Osteoblast (primary cell): ENCODE results near the gene PSMD14. TPM values are rescaled to one million over a fixed set of nuclear protein-coding genes. Genes with fewer than 3 reads are reported as not detected.
A peak's percentile ranks its signal among the peaks of the same experiment; 100 is the strongest.

Experiments used
- DNase-seq: peaks from one replicate; pipeline ENCODE4 v3.0.0; 2011; ENCODE audit warnings: low spot score, mixed read lengths; ENCODE audit not compliant: insufficient read length; ENCODE audit errors: missing footprints
- H2AFZ ChIP-seq: 2 replicates; pipeline ENCODE4 v1.6.0; 2011; ENCODE audit warnings: mild to moderate bottlenecking, low read length
- H3K27ac ChIP-seq: 2 replicates; pipeline ENCODE4 v1.5.1; 2011; ENCODE audit warnings: mild to moderate bottlenecking, low read depth, low read length, moderate library complexity
- H3K27me3 ChIP-seq: 2 replicates; pipeline ENCODE4 v1.6.0; 2012; ENCODE audit warnings: mild to moderate bottlenecking, control low read depth, inconsistent platforms, low read length, moderate library complexity; ENCODE audit not compliant: insufficient read depth
- H3K36me3 ChIP-seq: 2 replicates; pipeline ENCODE4 v1.5.1; 2011; ENCODE audit warnings: mild to moderate bottlenecking, low read length, control low read depth, moderate library complexity; ENCODE audit not compliant: insufficient read depth
- H3K4me1 ChIP-seq: 2 replicates; pipeline ENCODE4 v1.5.1; 2011; ENCODE audit warnings: mild to moderate bottlenecking, low read length, control low read depth, moderate library complexity; ENCODE audit not compliant: insufficient read depth
- H3K4me2 ChIP-seq: 2 replicates; pipeline ENCODE4 v1.6.0; 2011; ENCODE audit warnings: mild to moderate bottlenecking, low read length; ENCODE audit not compliant: insufficient read depth
- H3K4me3 ChIP-seq: fragments of 200-600 bp; sonication (generic); 3 replicates; pipeline ENCODE4 v1.5.1; 2012; ENCODE audit warnings: mild to moderate bottlenecking, low read length, inconsistent platforms; ENCODE audit not compliant: insufficient read depth
- H3K79me2 ChIP-seq: 2 replicates; pipeline ENCODE4 v1.6.0; 2012; ENCODE audit warnings: mild to moderate bottlenecking, low read length, control low read depth, inconsistent platforms; ENCODE audit not compliant: insufficient read depth
- H3K9me3 ChIP-seq: 2 replicates; pipeline ENCODE4 v1.5.1; 2011; ENCODE audit warnings: low read depth, low read length, control low read depth
- H4K20me1 ChIP-seq: 2 replicates; pipeline ENCODE4 v1.6.0; 2012; ENCODE audit warnings: mild to moderate bottlenecking, low read length, control low read depth; ENCODE audit not compliant: insufficient read depth
- CTCF ChIP-seq: IDR thresholded peaks from 2 replicates; pipeline ENCODE4 v1.5.1; 2011; ENCODE audit warnings: mild to moderate bottlenecking, low read depth, low read length, moderate library complexity; ENCODE audit errors: extremely low read depth
- total RNA-seq: library from RNA; depleted of rRNA; stranded (reverse); fragments of >200 nt; gene quantifications from 2 replicates; pipeline ENCODE4 v1.2.3, GENCODE V29; 2012

Gene PSMD14
- total RNA-seq, 1 donor = 74.2 TPM

GRCh38 chr2:161419638-161420190, 111.5 kb downstream of the PSMD14 start:
- peaks cover 99% of the 10 kb centered on the region for H3K27me3 ChIP-seq
- H4K20me1 ChIP-seq = peaks cover 3% of the 10 kb centered on the region
- H3K4me1 ChIP-seq = peaks cover 5% of the 10 kb centered on the region
- H3K36me3 ChIP-seq = no peaks in the 10 kb centered on the region
- H2AFZ ChIP-seq = no peak overlapping the region
- no peak overlapping the region for H3K27ac ChIP-seq
- no peaks in the 10 kb centered on the region for H3K79me2 ChIP-seq
- H3K4me3 ChIP-seq = no peak overlapping the region
- peak; percentile 21 for DNase-seq
- no peak overlapping the region for H3K4me2 ChIP-seq
- no peaks in the 10 kb centered on the region for H3K9me3 ChIP-seq
- TF ChIP-seq CTCF = no peak

- Histone ChIP-seq H2AFZ (no peak overlapping the region), H3K4me3 (no peak overlapping the region), H3K9me3 (no peaks in the 10 kb centered on the region), H3K4me2 (no peak overlapping the region), H4K20me1 (peaks cover 3% of the 10 kb centered on the region), H3K36me3 (no peaks in the 10 kb centered on the region), H3K27ac (no peak overlapping the region), H3K79me2 (no peaks in the 10 kb centered on the region), H3K4me1 (no peaks in the 10 kb centered on the region), H3K27me3 (peaks cover 99% of the 10 kb centered on the region)
- DNase-seq = peak; percentile 52
- TF ChIP-seq CTCF = no peak
Observed at GRCh38 chr2:161420406-161421074, 112.3 kb downstream of the PSMD14 start.

- no peak overlapping the region for H3K4me3 ChIP-seq
- no peaks in the 10 kb centered on the region for H3K4me1 ChIP-seq
- H3K27me3 ChIP-seq = peaks cover 99% of the 10 kb centered on the region
- H3K4me2 ChIP-seq = no peak overlapping the region
- H3K79me2 ChIP-seq = no peaks in the 10 kb centered on the region
- H3K36me3 ChIP-seq = no peaks in the 10 kb centered on the region
- DNase-seq = no peak
- no peak overlapping the region for H2AFZ ChIP-seq
- no peaks in the 10 kb centered on the region for H3K9me3 ChIP-seq
- no peak overlapping the region for H3K27ac ChIP-seq
- no peak for TF ChIP-seq CTCF
- peaks cover 3% of the 10 kb centered on the region for H4K20me1 ChIP-seq
Observed at GRCh38 chr2:161421686-161422085, 113.5 kb downstream of the PSMD14 start.

DNA sequence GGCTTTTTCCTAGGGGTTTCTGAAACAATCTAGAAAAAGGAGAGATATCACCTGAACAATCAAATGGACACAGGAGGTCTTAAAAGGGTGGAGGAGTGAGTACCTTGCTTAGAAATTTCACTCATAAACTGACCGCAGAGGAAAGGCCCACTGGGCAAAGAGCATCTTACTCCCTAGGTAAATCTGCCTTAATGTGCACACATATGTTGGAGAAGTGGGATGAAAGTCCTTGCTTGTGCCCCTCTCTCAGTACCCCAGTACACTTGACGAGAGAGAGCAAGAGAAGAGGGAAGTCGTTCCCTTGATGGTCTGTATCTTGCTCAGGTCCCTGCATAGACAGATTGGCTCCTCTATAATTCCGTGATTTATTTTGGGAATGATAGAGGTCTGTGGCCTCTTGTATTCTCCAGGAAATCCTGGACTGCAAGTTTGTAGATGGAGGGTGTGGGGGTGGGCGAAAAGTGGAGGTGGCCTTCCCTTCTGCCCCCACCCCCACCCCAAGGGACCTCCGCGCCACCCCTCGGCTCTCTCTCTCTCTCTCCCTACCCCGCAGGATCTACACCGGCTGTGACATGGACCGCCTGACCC, 114.7 kb downstream of the PSMD14 start:
- H3K4me1 ChIP-seq = no peaks in the 10 kb centered on the region
- H2AFZ ChIP-seq = no peak overlapping the region
- no peak for DNase-seq
- H3K4me3 ChIP-seq = no peak overlapping the region
- H3K79me2 ChIP-seq = no peaks in the 10 kb centered on the region
- no peaks in the 10 kb centered on the region for H4K20me1 ChIP-seq
- no peak overlapping the region for H3K27ac ChIP-seq
- H3K27me3 ChIP-seq = peaks cover 99% of the 10 kb centered on the region
- H3K4me2 ChIP-seq = no peak overlapping the region
- no peak for TF ChIP-seq CTCF
- H3K9me3 ChIP-seq = no peaks in the 10 kb centered on the region
- no peaks in the 10 kb centered on the region for H3K36me3 ChIP-seq
